DOHH2 (cell line): ENCODE measurements around the gene MVK.

Source experiments
- H3F3A ChIP-seq: fragments of 200-600 bp; sonication (generic), shearing (Covaris generic); 2 replicates; pipeline ENCODE4 v1.6.0; 2016; ENCODE audit warnings: antibody characterized with exemption, mild to moderate bottlenecking; ENCODE audit not compliant: control insufficient read depth, insufficient read depth
- H3K27ac ChIP-seq: fragments of 200-600 bp; sonication (generic); 2 replicates; pipeline ENCODE4 v1.5.1; 2014; ENCODE audit warnings: low read depth, mild to moderate bottlenecking, low read length, moderate library complexity
- H3K27me3 ChIP-seq: fragments of 200-600 bp; sonication (generic); 2 replicates; pipeline ENCODE4 v1.6.1; 2014; ENCODE audit warnings: mild to moderate bottlenecking, low read length, mixed read lengths; ENCODE audit not compliant: control insufficient read depth
- H3K36me3 ChIP-seq: fragments of 200-600 bp; sonication (generic); 2 replicates; pipeline ENCODE4 v1.6.1; 2014; ENCODE audit warnings: mild to moderate bottlenecking, low read length, moderate library complexity, mixed read lengths; ENCODE audit not compliant: control insufficient read depth
- H3K4me1 ChIP-seq: fragments of 200-600 bp; sonication (generic); 2 replicates; pipeline ENCODE4 v1.6.1; 2014; ENCODE audit warnings: mild to moderate bottlenecking, low read length, mixed read lengths; ENCODE audit not compliant: control insufficient read depth
- H3K4me2 ChIP-seq: fragments of 200-600 bp; sonication (generic); 2 replicates; pipeline ENCODE4 v1.6.0; 2014; ENCODE audit warnings: mild to moderate bottlenecking, low read length, moderate library complexity
- H3K4me3 ChIP-seq: fragments of 200-600 bp; sonication (generic); 2 replicates; pipeline ENCODE4 v1.5.1; 2014; ENCODE audit warnings: mild to moderate bottlenecking, low read length, mixed read lengths
- H3K79me2 ChIP-seq: fragments of 200-600 bp; sonication (generic); 2 replicates; pipeline ENCODE4 v1.6.1; 2014; ENCODE audit warnings: mild to moderate bottlenecking, low read length, mixed read lengths; ENCODE audit not compliant: control insufficient read depth
- H3K9me2 ChIP-seq: fragments of 200-600 bp; sonication (generic); replicated peaks from 2 replicates; pipeline ENCODE4 v1.6.1; 2014; ENCODE audit warnings: mild to moderate bottlenecking, low read length, mixed read lengths; ENCODE audit not compliant: control insufficient read depth
- H3K9me3 ChIP-seq: fragments of 200-600 bp; sonication (generic); 2 replicates; pipeline ENCODE4 v1.6.1; 2014; ENCODE audit warnings: antibody characterized with exemption, low read length, mixed read lengths; ENCODE audit not compliant: control insufficient read depth, insufficient read depth
- H4K20me1 ChIP-seq: fragments of 200-600 bp; sonication (generic); 2 replicates; pipeline ENCODE4 v1.6.0; 2014; ENCODE audit warnings: low read depth, mild to moderate bottlenecking, antibody characterized with exemption, low read length, moderate library complexity; ENCODE audit not compliant: control insufficient read depth, insufficient read depth
- EZH2phosphoT487 ChIP-seq: fragments of 200-600 bp; sonication (generic); IDR thresholded peaks from 2 replicates; pipeline ENCODE4 v1.6.1; 2017; ENCODE audit warnings: borderline replicate concordance, mild to moderate bottlenecking, antibody characterized with exemption, low read length, moderate library complexity, mixed read lengths
- TF ChIP-seq, protein P1 (sequence below): fragments of 200-600 bp; sonication (generic); IDR thresholded peaks from one replicate; pipeline ENCODE4 v1.5.1; 2014; ENCODE audit warnings: antibody characterized with exemption, mild to moderate bottlenecking, low read depth, low read length; ENCODE audit not compliant: poor library complexity, severe bottlenecking

MVK gene

DNA sequence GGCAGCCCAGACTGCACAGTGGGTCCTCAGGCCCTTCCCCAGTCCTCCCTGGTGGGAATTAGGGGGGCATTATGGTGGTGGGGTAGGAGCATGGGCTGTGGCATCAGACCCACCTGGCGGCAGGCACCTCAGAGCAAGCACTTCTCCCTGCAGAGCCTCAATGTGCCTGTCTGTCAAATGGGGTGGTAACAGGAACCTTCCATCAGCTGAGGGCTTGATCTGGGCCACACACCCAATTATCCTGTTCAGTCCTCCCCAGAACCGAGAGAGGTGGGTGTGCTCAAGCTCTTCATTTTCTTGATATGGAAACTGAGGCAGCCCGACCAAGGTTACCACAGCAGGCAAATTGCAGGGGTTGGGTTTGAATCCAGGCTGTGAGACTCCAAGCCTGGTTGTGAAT lies 38.4 kb downstream of the MVK start:
- no peak overlapping the region for H3K27ac ChIP-seq
- no peaks in the 10 kb centered on the region for H3K9me3 ChIP-seq
- H3K9me2 ChIP-seq: no peaks in the 10 kb centered on the region
- H3K4me1 ChIP-seq: no peaks in the 10 kb centered on the region
- no peaks in the 10 kb centered on the region for H3K36me3 ChIP-seq
- H4K20me1 ChIP-seq: no peaks in the 10 kb centered on the region
- no peaks in the 10 kb centered on the region for H3F3A ChIP-seq
- no peaks in the 10 kb centered on the region for H3K27me3 ChIP-seq
- no peaks in the 10 kb centered on the region for H3K79me2 ChIP-seq
- no peak overlapping the region for H3K4me3 ChIP-seq
- H3K4me2 ChIP-seq: no peak overlapping the region
- TF ChIP-seq, protein P1, sequence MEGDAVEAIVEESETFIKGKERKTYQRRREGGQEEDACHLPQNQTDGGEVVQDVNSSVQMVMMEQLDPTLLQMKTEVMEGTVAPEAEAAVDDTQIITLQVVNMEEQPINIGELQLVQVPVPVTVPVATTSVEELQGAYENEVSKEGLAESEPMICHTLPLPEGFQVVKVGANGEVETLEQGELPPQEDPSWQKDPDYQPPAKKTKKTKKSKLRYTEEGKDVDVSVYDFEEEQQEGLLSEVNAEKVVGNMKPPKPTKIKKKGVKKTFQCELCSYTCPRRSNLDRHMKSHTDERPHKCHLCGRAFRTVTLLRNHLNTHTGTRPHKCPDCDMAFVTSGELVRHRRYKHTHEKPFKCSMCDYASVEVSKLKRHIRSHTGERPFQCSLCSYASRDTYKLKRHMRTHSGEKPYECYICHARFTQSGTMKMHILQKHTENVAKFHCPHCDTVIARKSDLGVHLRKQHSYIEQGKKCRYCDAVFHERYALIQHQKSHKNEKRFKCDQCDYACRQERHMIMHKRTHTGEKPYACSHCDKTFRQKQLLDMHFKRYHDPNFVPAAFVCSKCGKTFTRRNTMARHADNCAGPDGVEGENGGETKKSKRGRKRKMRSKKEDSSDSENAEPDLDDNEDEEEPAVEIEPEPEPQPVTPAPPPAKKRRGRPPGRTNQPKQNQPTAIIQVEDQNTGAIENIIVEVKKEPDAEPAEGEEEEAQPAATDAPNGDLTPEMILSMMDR: no peak
- no peak for TF ChIP-seq EZH2phosphoT487

DNA sequence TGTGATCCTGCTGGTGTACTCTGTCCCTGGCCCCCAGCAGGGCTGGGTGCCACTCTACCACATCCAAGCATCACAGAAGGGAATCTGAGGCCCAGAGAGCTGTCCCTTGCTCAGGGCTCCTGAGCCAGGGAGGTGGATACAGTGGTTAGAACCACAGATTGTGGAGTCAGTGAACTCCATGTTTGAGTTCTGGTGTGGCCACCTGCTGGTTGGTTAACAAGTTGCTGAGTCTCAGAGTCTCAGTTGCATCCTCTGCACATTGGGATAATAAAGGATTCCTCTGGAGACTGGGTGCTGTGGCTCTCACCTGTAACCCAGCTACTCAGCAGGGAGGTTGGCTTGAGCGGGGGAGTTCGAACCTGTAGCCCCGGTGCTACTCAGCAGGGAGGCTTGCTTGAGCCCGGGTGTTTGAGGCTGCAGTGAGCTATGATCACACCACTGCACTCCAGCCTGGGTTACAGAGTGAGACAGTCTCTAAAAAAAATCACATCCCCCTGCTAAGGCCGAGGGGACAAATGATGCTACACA lies 39.4 kb downstream of the MVK start:
- Histone ChIP-seq H3K79me2 (no peaks in the 10 kb centered on the region), H4K20me1 (no peaks in the 10 kb centered on the region), H3K9me2 (no peaks in the 10 kb centered on the region), H3K4me3 (no peak overlapping the region), H3K4me2 (no peak overlapping the region), H3F3A (no peaks in the 10 kb centered on the region), H3K9me3 (no peaks in the 10 kb centered on the region), H3K4me1 (no peaks in the 10 kb centered on the region), H3K27ac (no peak overlapping the region), H3K36me3 (no peaks in the 10 kb centered on the region), H3K27me3 (no peaks in the 10 kb centered on the region)
- no peak for TF ChIP-seq EZH2phosphoT487
- TF ChIP-seq, protein P1: peak; percentile 54

DNA sequence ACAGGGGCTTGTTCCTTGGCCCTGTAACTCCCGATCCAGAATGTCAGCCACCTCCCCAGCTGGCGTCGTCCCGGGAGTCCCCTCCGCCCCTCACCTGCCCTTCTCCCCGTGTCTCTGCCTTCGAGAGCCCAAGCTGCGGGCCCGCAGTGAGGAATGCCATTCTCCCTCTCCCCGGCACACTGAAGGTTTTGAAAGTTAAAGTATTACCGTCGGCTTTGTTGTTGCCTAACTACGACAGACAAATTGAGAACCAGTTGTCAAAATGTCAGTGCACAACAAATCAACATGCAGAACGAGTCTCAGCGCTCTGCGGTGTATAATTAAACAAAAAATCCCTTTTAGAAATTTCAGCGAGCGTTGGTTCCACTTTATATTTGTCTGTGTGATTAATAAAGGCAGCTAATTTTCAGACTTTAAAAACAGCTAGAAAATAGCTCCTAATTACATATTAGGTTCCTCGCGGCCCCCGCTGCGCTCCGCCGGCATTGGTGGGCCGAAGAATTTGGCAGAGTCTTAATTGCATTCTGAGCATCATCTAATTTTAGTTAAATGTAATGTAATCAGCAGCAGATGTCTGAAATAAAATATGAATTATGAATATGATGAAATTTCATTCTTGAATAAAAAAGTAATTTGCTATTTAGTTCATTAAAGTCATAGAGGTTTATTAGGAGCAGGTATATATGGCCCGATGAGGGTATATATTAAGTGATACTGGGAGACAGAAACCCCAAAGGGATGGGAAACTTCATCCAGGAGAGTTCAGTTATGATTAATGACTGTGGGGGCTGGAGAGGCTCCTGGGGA lies 40.3 kb downstream of the MVK start:
- Histone ChIP-seq H3K4me2 (no peak overlapping the region), H4K20me1 (no peaks in the 10 kb centered on the region), H3K27me3 (no peaks in the 10 kb centered on the region), H3K9me2 (no peaks in the 10 kb centered on the region), H3K4me1 (no peaks in the 10 kb centered on the region), H3K9me3 (no peaks in the 10 kb centered on the region), H3K4me3 (no peak overlapping the region), H3K36me3 (no peaks in the 10 kb centered on the region), H3F3A (no peaks in the 10 kb centered on the region), H3K79me2 (no peaks in the 10 kb centered on the region), H3K27ac (no peak overlapping the region)
- TF ChIP-seq EZH2phosphoT487: no peak
- TF ChIP-seq, protein P1: no peak
